ENCODE data around the gene TLR8. TPM values are rescaled to one million over a fixed set of nuclear protein-coding genes. Genes with fewer than 3 reads are reported as not detected.
"Not testable (repeated sequence)": the region's sequence is repeated elsewhere in the genome, so short reads cannot be mapped to it uniquely, and the experiment has no call there.

The TLR8 gene
- total RNA-seq, 1 donor from 2014 or later = not detected

- peak; percentile 70 for DNase-seq (ENCODE audit: low read depth)
Observed at GRCh38 chrX:12946838-12947544, 40.6 kb downstream of the TLR8 start.

GRCh38 chrX:12947545-12948235 lies 41.3 kb downstream of the TLR8 start:
- DNase-seq (ENCODE audit: low read depth) = no peak

- DNase-seq (ENCODE audit: low read depth) = no peak
Observed at GRCh38 chrX:12948495-12948894, 42.1 kb downstream of the TLR8 start.

- no peak for DNase-seq (ENCODE audit: low read depth)
Observed at GRCh38 chrX:12949205-12949926, 42.9 kb downstream of the TLR8 start.

GRCh38 chrX:12949927-12950656 lies 43.7 kb downstream of the TLR8 start:
- peak; percentile 82 for DNase-seq (ENCODE audit: low read depth)

- no peak for DNase-seq (ENCODE audit: low read depth)
Observed at GRCh38 chrX:12950851-12951594, 44.6 kb downstream of the TLR8 start.

GRCh38 chrX:12951595-12951975 lies 45.2 kb downstream of the TLR8 start:
- no peak for DNase-seq (ENCODE audit: low read depth)

GRCh38 chrX:12953420-12953819 lies 47.0 kb downstream of the TLR8 start:
- no peak for DNase-seq (ENCODE audit: low read depth)

GRCh38 chrX:12954376-12954775 lies 48.0 kb downstream of the TLR8 start:
- no peak for DNase-seq (ENCODE audit: low read depth)

- no peak for DNase-seq (ENCODE audit: low read depth)
Observed at GRCh38 chrX:12954981-12955380, 48.6 kb downstream of the TLR8 start.

GRCh38 chrX:12955882-12956703 lies 49.7 kb downstream of the TLR8 start:
- DNase-seq (ENCODE audit: low read depth) = peak; percentile 70

GRCh38 chrX:12956704-12957534 lies 50.5 kb downstream of the TLR8 start:
- DNase-seq (ENCODE audit: low read depth) = peak; percentile 81

- no peak for DNase-seq (ENCODE audit: low read depth)
Observed at GRCh38 chrX:12958059-12958458, 51.6 kb downstream of the TLR8 start.

- DNase-seq (ENCODE audit: low read depth) = no peak
Observed at GRCh38 chrX:12958461-12958860, 52.0 kb downstream of the TLR8 start.

- no peak for DNase-seq (ENCODE audit: low read depth)
Observed at GRCh38 chrX:12961196-12961718, 54.8 kb downstream of the TLR8 start.

- DNase-seq (ENCODE audit: low read depth) = no peak
Observed at GRCh38 chrX:12962041-12962504, 55.7 kb downstream of the TLR8 start.

- not testable (repeated sequence) for DNase-seq (ENCODE audit: low read depth)
Observed at GRCh38 chrX:12963210-12963850, 56.9 kb downstream of the TLR8 start.

- DNase-seq (ENCODE audit: low read depth) = no peak
Observed at GRCh38 chrX:12965131-12965940, 58.9 kb downstream of the TLR8 start.
